Measurements from ENCODE around the gene CLNS1A. TPM values are rescaled to one million over a fixed set of nuclear protein-coding genes. Genes with fewer than 3 reads are reported as not detected.

The CLNS1A gene
- polyA plus RNA-seq, 1 of the 3 experiments (the other 2 are of a cell fraction): 124 TPM

- Histone ChIP-seq H3K9ac (no peak overlapping the region), H3K4me2 (no peak overlapping the region), H3F3A (replicated peaks; ENCODE audit: insufficient read depth) (no peaks in the 10 kb centered on the region), H3K36me3 (replicated peaks in 1 of 2; ENCODE audit: control insufficient read depth in 1 of 2, insufficient read depth in 2 of 2, low read length in 1 of 2) (peaks cover 65 to 73% of the 10 kb centered on the region in 2 experiments), H3K4me1 (ENCODE audit: control insufficient read depth in 1 of 2, insufficient read depth in 2 of 2, low read depth in 1 of 2, low read length in 1 of 2) (no peaks in the 10 kb centered on the region; a peak in 1 of 4 replicates), H3K4me3 (ENCODE audit: low read depth in 2 of 2, low read length in 1 of 2) (no peak overlapping the region), H3K27me3 (ENCODE audit: insufficient read depth) (no peaks in the 10 kb centered on the region), H3K27ac (ENCODE audit: low read depth in 2 of 2, low read length in 1 of 2) (no peak overlapping the region; a peak in 1 of 4 replicates), H2AFZ (ENCODE audit: low read depth) (no peak overlapping the region), H3K79me2 (ENCODE audit: insufficient read depth) (no peaks in the 10 kb centered on the region), H3K9me3 (no peaks in the 10 kb centered on the region), H3K9me2 (no peaks in the 10 kb centered on the region), H4K20me1 (ENCODE audit: insufficient read depth) (no peaks in the 10 kb centered on the region)
- TF ChIP-seq TEAD4 (IDR thresholded peaks at IDR 0.05; ENCODE audit: borderline replicate concordance, insufficient read depth) (no peak), RFX5 (IDR thresholded peaks at IDR 0.05; ENCODE audit: low read length) (no peak), NFIC (IDR thresholded peaks at IDR 0.05; ENCODE audit: borderline replicate concordance) (no peak), RCOR1 (IDR thresholded peaks at IDR 0.05; ENCODE audit: low read length) (no peak), TAF1 (IDR thresholded peaks at IDR 0.05; ENCODE audit: borderline replicate concordance, low read depth, low read length) (no peak), NRF1 (IDR thresholded peaks at IDR 0.05; ENCODE audit: low read depth, low read length) (no peak), SMC3 (IDR thresholded peaks at IDR 0.05; ENCODE audit: low read depth, low read length) (no peak), YY1 (IDR thresholded peaks at IDR 0.05; ENCODE audit: low read depth) (no peak), FOXJ3 (CRISPR knock-in tag; IDR thresholded peaks at IDR 0.05) (no peak), ZBTB33 (IDR thresholded peaks at IDR 0.05; ENCODE audit: borderline replicate concordance, low read depth) (no peak), POLR2AphosphoS5 (IDR thresholded peaks at IDR 0.05; ENCODE audit: low read depth, low read length) (no peak), MAX (IDR thresholded peaks at IDR 0.05; ENCODE audit: low read depth) (no peak), PBX3 (IDR thresholded peaks at IDR 0.05) (no peak), CTCF (IDR thresholded peaks at IDR 0.05) (no peak), MXI1 (IDR thresholded peaks at IDR 0.05; ENCODE audit: low read depth, low read length) (no peak)
- ChIA-PET CTCF (interaction anchor here (1.0 to 1.7 kb wide), 3 partner anchors 14 to 566 kb away, joined by 3 to 6 read pairs (median 3); no protein-coding TSS in a partner anchor), POLR2A (no interaction called here)
- no peak for DNase-seq
Measured at GRCh38 chr11:77611921-77612320, 25.7 kb downstream of the CLNS1A start.

All from SK-N-SH (cell line).